GM21723 (cell line): ENCODE data around the gene ARR3.
"Not testable (repeated sequence)": the region's sequence is repeated elsewhere in the genome, so short reads cannot be mapped to it uniquely, and the experiment has no call there.

Source experiments
- ATAC-seq: cut with Tn5 transposase; IDR thresholded peaks from one replicate; pipeline ENCODE4 v1.9.1; 2021; ENCODE audit warnings: mild to moderate bottlenecking, moderate library complexity; ENCODE audit not compliant: unreplicated experiment

Gene ARR3

GRCh38 chrX:70268034-70268433 is at the start of gene ARR3:
Gene ARR3, plus strand, starts transcription at chrX:70268334. Its CDS starts 1,052 bp downstream, at chrX:70269386.
- no peak for ATAC-seq

- no peak for ATAC-seq
Measured at GRCh38 chrX:70219938-70220764, 48.0 kb upstream of the ARR3 start.

GRCh38 chrX:70226048-70226447 is 42.1 kb upstream of the ARR3 start:
- ATAC-seq: no peak

GRCh38 chrX:70226687-70227086 is 41.4 kb upstream of the ARR3 start:
- no peak for ATAC-seq

- no peak for ATAC-seq
Measured at GRCh38 chrX:70231666-70232065, 36.5 kb upstream of the ARR3 start.

- ATAC-seq: no peak
Measured at GRCh38 chrX:70234355-70234754, 33.8 kb upstream of the ARR3 start, which contains the start of gene AWAT1. Gene AWAT1, plus strand, starts transcription at chrX:70234655. Its CDS starts 41 bp downstream, at chrX:70234696.

GRCh38 chrX:70240751-70241150 is 27.4 kb upstream of the ARR3 start:
- ATAC-seq: no peak

GRCh38 chrX:70241501-70241900 is 26.6 kb upstream of the ARR3 start:
- no peak for ATAC-seq

- ATAC-seq: not testable (repeated sequence)
Measured at GRCh38 chrX:70243601-70244000, 24.5 kb upstream of the ARR3 start.

GRCh38 chrX:70244881-70245280 is 23.3 kb upstream of the ARR3 start:
- no peak for ATAC-seq

- ATAC-seq: no peak
Measured at GRCh38 chrX:70247252-70247651, 20.9 kb upstream of the ARR3 start.

- no peak for ATAC-seq
Measured at GRCh38 chrX:70252491-70252890, 15.6 kb upstream of the ARR3 start.

GRCh38 chrX:70253377-70254062 is 14.6 kb upstream of the ARR3 start:
- no peak for ATAC-seq

GRCh38 chrX:70254063-70254400 is 14.1 kb upstream of the ARR3 start:
- ATAC-seq: no peak

GRCh38 chrX:70254909-70255308 is 13.2 kb upstream of the ARR3 start:
- ATAC-seq: no peak

- no peak for ATAC-seq
Measured at GRCh38 chrX:70255452-70255851, 12.7 kb upstream of the ARR3 start.

- ATAC-seq: no peak
Measured at GRCh38 chrX:70257423-70258288, 10.5 kb upstream of the ARR3 start.

- no peak for ATAC-seq
Measured at GRCh38 chrX:70260104-70260503, 8.0 kb upstream of the ARR3 start, which contains the start of gene P2RY4. Gene P2RY4, minus strand, starts transcription at chrX:70260204. Its CDS starts 580 bp downstream, at chrX:70259624.

GRCh38 chrX:70262952-70263567 is 5.1 kb upstream of the ARR3 start:
- peak; percentile 60 for ATAC-seq

- no peak for ATAC-seq
Measured at GRCh38 chrX:70264784-70265183, 3.4 kb upstream of the ARR3 start.

GRCh38 chrX:70274029-70274428 is 5.9 kb downstream of the ARR3 start:
- not testable (repeated sequence) for ATAC-seq
